ENCODE results near the gene CHRNB1. TPM values are rescaled to one million over a fixed set of nuclear protein-coding genes. Genes with fewer than 3 reads are reported as not detected.

CHRNB1 gene
- total RNA-seq, 2 donors from 2014 or later = 2.6 to 8.8 TPM

DNA sequence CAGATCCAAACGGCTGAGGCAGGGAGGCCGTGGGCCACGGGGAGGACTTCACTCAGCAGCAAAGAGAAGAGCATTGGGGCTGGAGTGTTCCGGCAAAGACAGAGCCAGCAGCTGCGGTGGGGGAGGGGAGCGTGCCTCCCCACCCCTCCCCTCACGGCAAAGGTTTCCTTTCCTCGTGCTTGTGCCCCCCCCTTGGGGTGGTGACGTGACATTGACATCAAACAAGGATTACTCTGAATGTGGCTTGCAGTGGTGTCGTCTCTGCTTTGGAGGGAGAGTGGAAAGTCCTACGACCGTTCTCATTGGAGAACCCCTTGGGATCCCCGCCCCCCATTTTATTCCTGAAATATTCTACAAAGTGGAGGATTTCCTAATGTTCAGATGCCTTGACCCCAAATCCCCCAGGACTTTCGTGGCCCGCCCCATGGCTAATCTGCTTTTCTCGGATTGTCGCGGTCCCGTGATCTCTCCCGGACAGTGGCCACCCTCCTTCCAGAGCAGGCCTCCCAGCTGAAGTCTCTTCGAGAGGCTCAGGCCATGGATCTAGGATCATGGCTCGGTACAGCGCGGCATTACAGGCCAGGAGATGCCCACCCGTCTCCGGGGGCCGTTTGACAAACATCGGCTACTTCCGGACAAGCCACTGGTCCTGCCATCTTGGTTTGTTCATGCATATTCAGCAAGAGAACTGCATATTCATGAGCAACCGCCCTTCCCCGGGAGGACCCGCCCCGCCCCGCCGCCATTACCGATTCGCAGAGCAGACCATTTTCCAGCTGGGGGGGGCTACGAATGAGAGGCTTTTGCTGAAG, 38.6 kb downstream of the CHRNB1 start:
- H3K9me3 ChIP-seq = no peaks in the 10 kb centered on the region
- peak in 1 of 3 donors; percentile 10 for TF ChIP-seq POLR2A (IDR thresholded peaks at IDR 0.05)
- TF ChIP-seq, protein P1, sequence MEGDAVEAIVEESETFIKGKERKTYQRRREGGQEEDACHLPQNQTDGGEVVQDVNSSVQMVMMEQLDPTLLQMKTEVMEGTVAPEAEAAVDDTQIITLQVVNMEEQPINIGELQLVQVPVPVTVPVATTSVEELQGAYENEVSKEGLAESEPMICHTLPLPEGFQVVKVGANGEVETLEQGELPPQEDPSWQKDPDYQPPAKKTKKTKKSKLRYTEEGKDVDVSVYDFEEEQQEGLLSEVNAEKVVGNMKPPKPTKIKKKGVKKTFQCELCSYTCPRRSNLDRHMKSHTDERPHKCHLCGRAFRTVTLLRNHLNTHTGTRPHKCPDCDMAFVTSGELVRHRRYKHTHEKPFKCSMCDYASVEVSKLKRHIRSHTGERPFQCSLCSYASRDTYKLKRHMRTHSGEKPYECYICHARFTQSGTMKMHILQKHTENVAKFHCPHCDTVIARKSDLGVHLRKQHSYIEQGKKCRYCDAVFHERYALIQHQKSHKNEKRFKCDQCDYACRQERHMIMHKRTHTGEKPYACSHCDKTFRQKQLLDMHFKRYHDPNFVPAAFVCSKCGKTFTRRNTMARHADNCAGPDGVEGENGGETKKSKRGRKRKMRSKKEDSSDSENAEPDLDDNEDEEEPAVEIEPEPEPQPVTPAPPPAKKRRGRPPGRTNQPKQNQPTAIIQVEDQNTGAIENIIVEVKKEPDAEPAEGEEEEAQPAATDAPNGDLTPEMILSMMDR (IDR thresholded peaks at IDR 0.05) = no peak
- H3K36me3 ChIP-seq (replicated peaks in 1 of 2; ENCODE audit: insufficient read depth in 1 of 2, low read depth in 2 of 2) = no peaks in the 10 kb centered on the region
- H3K27me3 ChIP-seq = no peaks in the 10 kb centered on the region
- peak; percentile 72 for ATAC-seq
- H3K27ac ChIP-seq = peak overlapping the region; percentile 97 to 100 (median 99)
- peaks cover 44% of the 10 kb centered on the region for H3K4me1 ChIP-seq
- 0 to 1% methylated on average over 36 to 38 of the region's 38 CpGs for WGBS, 2 donors
- peak; percentile 93 to 97 (median 96) for DNase-seq
- intact Hi-C loops (cut with DNase I) = no loop called here
- H3K4me3 ChIP-seq = peak overlapping the region; percentile 26 to 42

DNA sequence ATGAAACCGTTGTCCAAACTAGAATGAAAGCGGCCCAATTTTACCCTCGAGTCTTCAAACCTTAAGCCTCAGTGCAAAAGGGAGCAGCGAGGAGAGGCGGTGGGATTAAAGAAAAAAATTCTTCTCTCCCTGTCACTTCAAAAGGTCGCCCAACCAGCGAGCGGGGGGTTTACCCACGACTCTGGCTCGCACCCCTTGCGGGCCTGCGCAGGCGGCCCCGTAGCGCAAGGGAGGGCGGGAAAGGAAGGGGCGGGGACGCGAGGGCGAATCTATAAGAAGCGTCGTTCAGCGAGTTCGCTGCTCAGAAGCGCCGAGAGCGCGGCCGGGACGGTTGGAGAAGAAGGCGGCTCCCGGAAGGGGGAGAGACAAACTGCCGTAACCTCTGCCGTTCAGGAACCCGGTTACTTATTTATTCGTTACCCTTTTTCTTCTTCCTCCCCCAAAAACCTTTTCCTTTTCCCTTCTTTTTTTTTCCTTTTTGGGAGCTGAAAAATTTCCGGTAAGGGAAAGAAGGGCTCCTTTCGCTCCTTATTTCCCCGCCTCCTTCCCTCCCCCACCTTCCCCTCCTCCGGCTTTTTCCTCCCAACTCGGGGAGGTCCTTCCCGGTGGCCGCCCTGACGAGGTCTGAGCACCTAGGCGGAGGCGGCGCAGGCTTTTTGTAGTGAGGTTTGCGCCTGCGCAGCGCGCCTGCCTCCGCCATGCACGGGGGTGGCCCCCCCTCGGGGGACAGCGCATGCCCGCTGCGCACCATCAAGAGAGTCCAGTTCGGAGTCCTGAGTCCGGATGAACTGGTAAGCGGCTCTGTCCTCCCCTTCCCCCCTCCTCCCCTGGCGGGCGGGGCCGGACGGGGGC, 39.4 kb downstream of the CHRNB1 start, which contains the start of gene POLR2A:
TSS of gene POLR2A (plus strand) at position 300 of the 852 bp plus-strand sequence.
- 0 to 1% methylated on average over 43 to 62 of the region's 64 CpGs for WGBS, 2 donors
- Histone ChIP-seq H3K27me3 (no peaks in the 10 kb centered on the region), H3K27ac (peak within 1 kb of the TSS; percentile 97 to 100 (median 99)), H3K4me3 (peak within 1 kb of the TSS; percentile 28 to 42), H3K4me1 (peaks cover 51% of the 10 kb centered on the region), H3K9me3 (no peaks in the 10 kb centered on the region), H3K36me3 (replicated peaks in 1 of 2; ENCODE audit: insufficient read depth in 1 of 2, low read depth in 2 of 2) (no peaks in the 10 kb centered on the region)
- DNase-seq (peak; percentile 98 to 99 (median 98)), ATAC-seq (peak; percentile 83)
- intact Hi-C loops (cut with DNase I) = no loop called here
- TF ChIP-seq POLR2A (IDR thresholded peaks at IDR 0.05) = peak; percentile 100
- TF ChIP-seq, protein P1 (IDR thresholded peaks at IDR 0.05) = peak in 2 of 7 experiments; percentile 33 to 47

DNA sequence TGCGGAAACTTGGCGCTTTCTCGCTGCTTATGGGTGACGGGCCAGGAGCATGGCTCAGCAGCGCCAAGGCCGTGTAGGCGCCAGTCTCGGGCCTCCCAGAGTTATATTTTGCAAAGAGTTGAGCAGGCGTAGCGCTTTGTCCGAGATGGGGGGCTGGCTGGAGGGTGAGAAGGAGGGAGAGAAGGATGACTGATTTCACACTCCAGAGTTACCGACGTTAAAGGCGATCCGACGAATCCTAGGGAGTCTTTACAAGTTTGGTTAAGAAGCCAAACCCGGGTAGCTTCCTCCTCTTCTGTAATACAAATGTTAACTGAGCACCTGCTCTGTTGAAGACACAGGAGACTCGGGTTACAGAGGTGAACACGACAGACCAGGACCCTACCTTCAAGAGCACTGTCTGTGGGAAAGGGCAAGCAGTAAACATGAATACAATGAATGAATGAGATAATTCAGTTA, 40.1 kb downstream of the CHRNB1 start:
- H3K36me3 ChIP-seq (replicated peaks in 1 of 2; ENCODE audit: insufficient read depth in 1 of 2, low read depth in 2 of 2) = no peaks in the 10 kb centered on the region
- H3K9me3 ChIP-seq = no peaks in the 10 kb centered on the region
- no peaks in the 10 kb centered on the region for H3K27me3 ChIP-seq
- peaks cover 51% of the 10 kb centered on the region for H3K4me1 ChIP-seq
- TF ChIP-seq POLR2A (IDR thresholded peaks at IDR 0.05) = no peak
- TF ChIP-seq, protein P1 (IDR thresholded peaks at IDR 0.05) = peak in 2 of 7 experiments; percentile 19 to 29
- peak overlapping the region in 3 of 4 donors; percentile 97 to 100 (median 98) for H3K27ac ChIP-seq
- peak overlapping the region; percentile 11 to 28 for H3K4me3 ChIP-seq
- ATAC-seq (no peak), DNase-seq (no peak)
- WGBS, 2 donors = 0% methylated on average over 12 to 19 of the region's 19 CpGs
- intact Hi-C loops (cut with DNase I) = loop anchor here (5.0 kb wide), 1 partner anchor 43 kb away; no protein-coding TSS in a partner anchor

DNA sequence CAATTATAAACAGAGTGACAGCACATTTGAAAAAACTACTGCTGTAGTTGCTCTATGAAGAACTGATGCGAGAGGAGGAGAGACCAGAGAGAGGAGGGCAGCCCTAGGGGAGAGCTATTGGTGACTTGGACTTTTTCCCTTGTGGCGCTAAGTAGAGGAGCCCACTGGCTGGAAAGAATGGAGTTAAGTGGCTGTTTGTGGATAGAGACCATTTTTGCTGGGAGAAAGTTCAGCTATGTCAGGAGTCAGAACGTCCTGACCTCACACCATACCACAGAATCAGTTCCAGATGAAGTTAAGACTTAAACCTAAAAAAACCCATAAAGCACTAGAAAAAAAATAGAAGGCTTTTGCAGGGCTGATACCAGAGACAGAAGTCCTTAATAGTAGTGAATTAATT, 41.3 kb downstream of the CHRNB1 start:
- Histone ChIP-seq H3K4me1 (peaks cover 57% of the 10 kb centered on the region), H3K36me3 (replicated peaks in 1 of 2; ENCODE audit: insufficient read depth in 1 of 2, low read depth in 2 of 2) (no peaks in the 10 kb centered on the region), H3K27me3 (no peaks in the 10 kb centered on the region), H3K9me3 (no peaks in the 10 kb centered on the region), H3K27ac (peak overlapping the region in 2 of 4 donors; percentile 14 to 100), H3K4me3 (no peak overlapping the region)
- TF ChIP-seq, protein P1 (IDR thresholded peaks at IDR 0.05) = no peak
- TF ChIP-seq POLR2A (IDR thresholded peaks at IDR 0.05) = no peak
- WGBS, 2 donors = 42 to 43% methylated on average over 3 of the region's 3 CpGs
- ATAC-seq (no peak), DNase-seq (no peak)
- intact Hi-C loops (cut with DNase I) = loop anchor here (5.0 kb wide), 1 partner anchor 44 kb away; no protein-coding TSS in a partner anchor

Measured in body of pancreas (tissue), 4 donors.